ENCODE results near the gene SLC27A5.

SLC27A5 gene

DNA sequence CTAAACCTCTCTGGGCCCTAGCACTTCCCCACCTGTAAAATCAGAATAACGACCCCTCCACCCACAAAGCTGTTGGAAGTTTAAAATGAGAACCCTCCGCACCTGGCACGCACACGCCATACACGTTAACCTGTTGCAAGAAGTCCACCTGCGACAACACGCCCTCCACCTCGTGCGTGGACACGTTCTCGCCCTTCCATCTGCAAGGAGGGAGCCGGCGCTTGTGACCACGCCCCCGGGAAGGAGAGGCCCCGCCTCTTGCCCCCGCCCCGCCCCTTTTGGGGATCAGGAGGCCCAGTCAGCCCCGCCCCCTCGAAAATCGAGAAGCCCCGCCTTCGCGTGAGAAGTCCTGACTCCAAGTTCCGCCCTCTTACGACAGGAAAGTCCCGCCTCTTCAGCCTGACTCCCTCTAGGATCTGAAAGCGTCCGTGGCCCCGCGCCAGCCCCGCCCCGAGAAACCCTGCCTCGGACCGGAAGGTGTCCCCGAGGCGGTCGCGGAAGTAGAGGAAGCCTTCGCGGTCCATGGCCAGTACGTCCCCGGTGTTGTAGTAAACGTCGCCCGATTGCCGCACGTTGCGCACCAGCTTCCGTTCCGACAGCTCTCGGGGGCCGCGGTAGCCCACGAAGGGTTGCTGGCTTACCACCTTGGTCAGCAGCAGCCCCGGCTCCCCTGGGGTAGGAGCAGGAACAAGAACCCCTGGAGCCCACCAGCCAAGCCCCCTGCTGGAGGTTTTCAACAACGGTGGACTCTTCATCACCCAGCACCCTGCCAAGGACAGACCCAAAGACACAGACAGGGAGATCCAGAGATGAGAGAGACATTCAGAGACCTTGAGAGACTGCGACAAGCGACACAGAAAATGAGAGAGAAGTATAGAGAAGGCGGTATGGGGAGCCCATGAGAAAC is 12.5 kb downstream of the SLC27A5 start:
- ChIA-PET POLR2A (interaction anchor here (0.6 to 1.8 kb wide), 4 partner anchors 20 to 48 kb away, joined by 3 to 10 read pairs (median 6); partner anchors contain the start of genes ZBTB45, ZNF324B and ZNF446), CTCF (no interaction called here)
- peak; percentile 97 for DNase-seq (ENCODE audit: extremely low spot score)
- TF ChIP-seq L3MBTL2 (conservative IDR thresholded peaks at IDR 0.05) (peak; percentile 68), PKNOX1 (IDR thresholded peaks at IDR 0.05) (peak; percentile 55), FOXA1 (IDR thresholded peaks at IDR 0.05) (no peak), HDGF (IDR thresholded peaks at IDR 0.05; ENCODE audit: borderline replicate concordance) (0 out of 2 replicates have a peak, but pooled peaks have one; percentile 68), FOXM1 (IDR thresholded peaks at IDR 0.05; ENCODE audit: borderline replicate concordance) (no peak), CTBP1 (IDR thresholded peaks at IDR 0.05; ENCODE audit: borderline replicate concordance) (peak; percentile 85)

GRCh38 chr19:58498316-58499020 is 13.3 kb downstream of the SLC27A5 start:
- ChIA-PET CTCF (no interaction called here), POLR2A (interaction anchor here (1.8 kb wide), 1 partner anchor 23 kb away, joined by 5 read pairs; the partner anchor contains the start of gene ZNF446)
- DNase-seq (ENCODE audit: extremely low spot score), result no peak
- TF ChIP-seq FOXK2 (IDR thresholded peaks at IDR 0.05) (no peak), TARDBP (IDR thresholded peaks at IDR 0.05) (no peak), L3MBTL2 (conservative IDR thresholded peaks at IDR 0.05) (no peak), ZNF384 (IDR thresholded peaks at IDR 0.05) (no peak), SP1 (IDR thresholded peaks at IDR 0.05) (no peak), CTBP1 (IDR thresholded peaks at IDR 0.05; ENCODE audit: borderline replicate concordance) (no peak), HDGF (IDR thresholded peaks at IDR 0.05; ENCODE audit: borderline replicate concordance) (no peak), FOXM1 (IDR thresholded peaks at IDR 0.05; ENCODE audit: borderline replicate concordance) (no peak), ARNT (IDR thresholded peaks at IDR 0.05) (no peak), NFRKB (IDR thresholded peaks at IDR 0.05) (no peak), PKNOX1 (IDR thresholded peaks at IDR 0.05) (no peak), BHLHE40 (IDR thresholded peaks at IDR 0.05; ENCODE audit: borderline replicate concordance) (no peak), SUZ12 (IDR thresholded peaks at IDR 0.05) (no peak), ELF4 (IDR thresholded peaks at IDR 0.05) (no peak), LEF1 (IDR thresholded peaks at IDR 0.05; ENCODE audit: borderline replicate concordance) (no peak)

DNA sequence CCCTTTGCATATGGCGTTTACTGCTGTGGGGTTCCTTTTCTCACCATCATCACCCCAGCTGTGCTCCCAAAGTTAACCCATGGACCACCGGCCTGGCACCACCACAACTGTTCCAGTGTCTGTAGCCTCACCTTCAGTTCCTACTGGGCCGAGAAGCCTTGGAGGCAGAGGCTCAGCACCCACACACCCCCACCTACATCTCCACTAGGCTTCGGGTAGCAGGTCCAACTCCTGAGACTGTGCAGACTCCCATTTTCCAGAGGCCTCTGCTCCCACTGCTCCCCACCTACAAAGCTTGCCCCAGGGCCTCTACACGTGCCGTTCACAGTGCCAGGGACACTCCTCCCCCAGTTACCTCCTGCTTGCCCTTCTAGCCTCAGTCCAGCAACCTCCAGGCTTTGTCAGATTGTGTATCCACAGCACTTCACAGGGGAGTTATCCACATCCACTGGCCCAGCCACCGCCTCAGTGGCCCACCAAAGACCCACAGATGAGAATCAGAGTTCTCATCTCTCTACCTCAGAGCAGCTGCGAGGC is 14.1 kb downstream of the SLC27A5 start:
- ChIA-PET POLR2A (no interaction called here), CTCF (no interaction called here)
- no peak for DNase-seq (ENCODE audit: extremely low spot score)
- no peak for TF ChIP-seq CTBP1 (IDR thresholded peaks at IDR 0.05; ENCODE audit: borderline replicate concordance)
- no peak for TF ChIP-seq SUZ12 (IDR thresholded peaks at IDR 0.05)
- no peak for TF ChIP-seq BHLHE40 (IDR thresholded peaks at IDR 0.05; ENCODE audit: borderline replicate concordance)
- no peak for TF ChIP-seq FOXM1 (IDR thresholded peaks at IDR 0.05; ENCODE audit: borderline replicate concordance)
- TF ChIP-seq FOXK2 (IDR thresholded peaks at IDR 0.05), result no peak
- no peak for TF ChIP-seq HDGF (IDR thresholded peaks at IDR 0.05; ENCODE audit: borderline replicate concordance)
- no peak for TF ChIP-seq TARDBP (IDR thresholded peaks at IDR 0.05)
- no peak for TF ChIP-seq PKNOX1 (IDR thresholded peaks at IDR 0.05)
- TF ChIP-seq ZNF384 (IDR thresholded peaks at IDR 0.05), result no peak
- TF ChIP-seq NFRKB (IDR thresholded peaks at IDR 0.05), result no peak
- TF ChIP-seq SP1 (IDR thresholded peaks at IDR 0.05), result no peak
- no peak for TF ChIP-seq L3MBTL2 (conservative IDR thresholded peaks at IDR 0.05)

DNA sequence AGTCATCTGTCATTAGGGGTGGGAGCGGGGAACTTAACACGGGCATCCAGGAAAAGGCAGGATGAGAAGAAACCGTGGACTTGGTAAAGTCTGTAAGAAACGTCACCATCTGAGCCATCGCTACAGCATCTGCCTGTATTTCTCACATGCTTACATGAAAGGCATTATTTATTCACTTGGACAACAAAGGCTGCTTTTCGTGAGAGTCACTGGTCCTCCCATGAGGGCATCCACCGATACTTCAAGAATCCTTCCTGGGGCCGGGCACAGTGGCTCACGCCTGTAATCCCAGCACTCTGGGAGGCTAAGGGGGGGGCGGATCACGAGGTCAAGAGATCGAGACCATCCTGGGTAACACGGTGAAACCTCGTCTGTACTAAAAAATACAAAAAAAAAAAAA is 19.5 kb downstream of the SLC27A5 start:
- no peak for TF ChIP-seq NFRKB (IDR thresholded peaks at IDR 0.05)
- TF ChIP-seq L3MBTL2 (conservative IDR thresholded peaks at IDR 0.05), result no peak
- no peak for TF ChIP-seq BHLHE40 (IDR thresholded peaks at IDR 0.05; ENCODE audit: borderline replicate concordance)
- TF ChIP-seq TARDBP (IDR thresholded peaks at IDR 0.05), result no peak
- TF ChIP-seq PKNOX1 (IDR thresholded peaks at IDR 0.05), result no peak
- TF ChIP-seq FOXA1 (IDR thresholded peaks at IDR 0.05), result no peak
- no peak for TF ChIP-seq SUZ12 (IDR thresholded peaks at IDR 0.05)
- no peak for TF ChIP-seq ELF4 (IDR thresholded peaks at IDR 0.05)
- no peak for TF ChIP-seq SP1 (IDR thresholded peaks at IDR 0.05)
- TF ChIP-seq FOXK2 (IDR thresholded peaks at IDR 0.05), result no peak
- no peak for TF ChIP-seq HDGF (IDR thresholded peaks at IDR 0.05; ENCODE audit: borderline replicate concordance)
- no peak for TF ChIP-seq CTBP1 (IDR thresholded peaks at IDR 0.05; ENCODE audit: borderline replicate concordance)
- no peak for TF ChIP-seq ARNT (IDR thresholded peaks at IDR 0.05)
- no peak for TF ChIP-seq FOXM1 (IDR thresholded peaks at IDR 0.05; ENCODE audit: borderline replicate concordance)
- TF ChIP-seq ZNF384 (IDR thresholded peaks at IDR 0.05), result no peak
- no peak for TF ChIP-seq LEF1 (IDR thresholded peaks at IDR 0.05; ENCODE audit: borderline replicate concordance)
- no peak for DNase-seq (ENCODE audit: extremely low spot score)
- CTCF ChIA-PET, result no interaction called here
- POLR2A ChIA-PET, result no interaction called here

All from HEK293T (cell line).